ENCODE measurements around the gene LRRC42.

LRRC42 gene

GRCh38 chr1:53906121-53906520 is 40.0 kb upstream of the LRRC42 start:
- no peaks in the 10 kb centered on the region for H3K9me2 ChIP-seq (replicated peaks; ENCODE audit: insufficient read depth, low read length)
- H3K4me3 ChIP-seq (ENCODE audit: insufficient read depth, low read length, poor library complexity, severe bottlenecking) = no peak overlapping the region
- H3F3A ChIP-seq (ENCODE audit: insufficient read depth) = no peaks in the 10 kb centered on the region
- no peaks in the 10 kb centered on the region for H3K9me3 ChIP-seq (ENCODE audit: insufficient read depth, low read length)
- H3K79me2 ChIP-seq (ENCODE audit: insufficient read depth, low read length) = no peaks in the 10 kb centered on the region
- H3K36me3 ChIP-seq (ENCODE audit: low read length) = no peaks in the 10 kb centered on the region
- no peaks in the 10 kb centered on the region for H3K27me3 ChIP-seq (ENCODE audit: low read length)
- TF ChIP-seq EZH2phosphoT487 (conservative IDR thresholded peaks at IDR 0.05; ENCODE audit: low read length) (no peak), CTCF (IDR thresholded peaks at IDR 0.05; ENCODE audit: insufficient read depth, low read length, poor library complexity, severe bottlenecking) (no peak)
- H3K9ac ChIP-seq (ENCODE audit: low read length) = no peak overlapping the region
- no peaks in the 10 kb centered on the region for H4K20me1 ChIP-seq (ENCODE audit: low read depth, low read length)
- H2AFZ ChIP-seq (ENCODE audit: low read depth, low read length, severe bottlenecking) = no peak overlapping the region
- no peak overlapping the region for H3K4me2 ChIP-seq (ENCODE audit: low read depth, low read length, poor library complexity, severe bottlenecking)
- no peak overlapping the region for H3K27ac ChIP-seq (ENCODE audit: low read depth, low read length)

GRCh38 chr1:53909946-53910345 is 36.2 kb upstream of the LRRC42 start:
- Histone ChIP-seq H3K9ac (ENCODE audit: low read length) (no peak overlapping the region), H2AFZ (ENCODE audit: low read depth, low read length, severe bottlenecking) (no peak overlapping the region), H3K4me3 (ENCODE audit: insufficient read depth, low read length, poor library complexity, severe bottlenecking) (no peak overlapping the region), H3F3A (ENCODE audit: insufficient read depth) (no peaks in the 10 kb centered on the region), H3K9me3 (ENCODE audit: insufficient read depth, low read length) (no peaks in the 10 kb centered on the region), H3K4me2 (ENCODE audit: low read depth, low read length, poor library complexity, severe bottlenecking) (no peak overlapping the region), H3K27me3 (ENCODE audit: low read length) (no peaks in the 10 kb centered on the region), H3K79me2 (ENCODE audit: insufficient read depth, low read length) (no peaks in the 10 kb centered on the region), H3K27ac (ENCODE audit: low read depth, low read length) (no peak overlapping the region), H3K36me3 (ENCODE audit: low read length) (no peaks in the 10 kb centered on the region), H4K20me1 (ENCODE audit: low read depth, low read length) (no peaks in the 10 kb centered on the region), H3K9me2 (replicated peaks; ENCODE audit: insufficient read depth, low read length) (no peaks in the 10 kb centered on the region)
- TF ChIP-seq EZH2phosphoT487 (conservative IDR thresholded peaks at IDR 0.05; ENCODE audit: low read length) (no peak), CTCF (IDR thresholded peaks at IDR 0.05; ENCODE audit: insufficient read depth, low read length, poor library complexity, severe bottlenecking) (no peak)

- Histone ChIP-seq H3K4me2 (ENCODE audit: low read depth, low read length, poor library complexity, severe bottlenecking) (no peak overlapping the region), H3K9me2 (replicated peaks; ENCODE audit: insufficient read depth, low read length) (no peaks in the 10 kb centered on the region), H4K20me1 (ENCODE audit: low read depth, low read length) (no peaks in the 10 kb centered on the region), H3K4me3 (ENCODE audit: insufficient read depth, low read length, poor library complexity, severe bottlenecking) (no peak overlapping the region), H3K9me3 (ENCODE audit: insufficient read depth, low read length) (no peaks in the 10 kb centered on the region), H3K36me3 (ENCODE audit: low read length) (no peaks in the 10 kb centered on the region), H3K79me2 (ENCODE audit: insufficient read depth, low read length) (no peaks in the 10 kb centered on the region), H3K27ac (ENCODE audit: low read depth, low read length) (no peak overlapping the region), H3K9ac (ENCODE audit: low read length) (no peak overlapping the region), H2AFZ (ENCODE audit: low read depth, low read length, severe bottlenecking) (no peak overlapping the region), H3F3A (ENCODE audit: insufficient read depth) (no peaks in the 10 kb centered on the region), H3K27me3 (ENCODE audit: low read length) (no peaks in the 10 kb centered on the region)
- TF ChIP-seq EZH2phosphoT487 (conservative IDR thresholded peaks at IDR 0.05; ENCODE audit: low read length) = no peak
- no peak for TF ChIP-seq CTCF (IDR thresholded peaks at IDR 0.05; ENCODE audit: insufficient read depth, low read length, poor library complexity, severe bottlenecking)
Observed at GRCh38 chr1:53911442-53911841, 34.7 kb upstream of the LRRC42 start.

Data from SU-DHL-6 (cell line).